ENCODE measurements around the gene FCHSD1. TPM values are rescaled to one million over a fixed set of nuclear protein-coding genes. Genes with fewer than 3 reads are reported as not detected.
A peak's percentile ranks its signal among the peaks of the same experiment; 100 is the strongest.

FCHSD1 gene
- total RNA-seq, 1 experiment from 2014 or later = 23.1 TPM

DNA sequence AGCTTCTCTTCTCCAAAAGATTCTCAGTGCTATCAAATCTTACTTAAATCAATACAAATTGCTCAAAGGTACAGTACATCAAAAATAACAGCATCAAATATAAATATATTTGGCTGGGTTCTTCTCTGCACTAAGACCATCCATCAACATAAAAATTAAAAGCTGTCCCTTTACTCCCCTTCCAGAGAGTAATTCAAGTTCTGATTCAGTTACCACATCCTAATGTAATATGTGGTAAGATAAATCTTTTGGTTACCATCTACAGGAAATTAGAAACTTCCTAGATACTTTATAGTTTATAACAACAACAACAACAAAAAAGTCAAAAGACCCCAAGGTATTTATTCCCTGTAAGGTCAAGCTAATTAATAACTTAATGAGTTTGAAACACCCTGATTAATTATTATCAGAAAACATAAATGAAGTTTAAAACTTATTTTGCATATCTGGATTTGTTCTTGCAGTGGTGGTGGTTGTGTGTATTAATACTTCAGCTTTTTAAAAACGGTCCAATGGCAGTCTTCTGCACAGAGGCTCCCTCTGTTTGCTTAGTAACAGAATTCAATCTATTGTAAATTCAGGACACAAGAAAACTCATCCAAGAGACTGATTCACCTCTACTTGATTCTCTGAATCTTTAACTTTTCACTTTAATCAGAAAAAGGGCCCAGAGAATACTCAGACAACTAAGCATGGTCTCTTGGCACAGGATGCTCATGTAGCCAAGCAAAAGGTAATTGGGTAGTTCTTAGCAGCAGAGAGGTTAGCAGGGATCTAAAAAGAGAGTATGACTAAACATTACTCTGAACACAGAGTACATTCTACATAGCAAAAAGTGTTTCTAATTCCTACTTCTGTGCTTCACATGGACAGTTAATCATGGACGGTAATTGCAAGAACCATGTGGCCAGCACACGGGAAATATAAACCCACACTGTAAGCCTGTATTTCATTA lies 52.5 kb downstream of the FCHSD1 start:
- no peak overlapping the region for H2BK15ac ChIP-seq (ENCODE audit: low read depth, low read length)
- H4K20me1 ChIP-seq (ENCODE audit: control insufficient read depth, insufficient read depth, insufficient read length) = no peaks in the 10 kb centered on the region
- H3K4ac ChIP-seq (ENCODE audit: low read depth, low read length) = no peak overlapping the region
- H3K27me3 ChIP-seq (ENCODE audit: insufficient read depth, low read length) = no peaks in the 10 kb centered on the region
- H3K79me2 ChIP-seq (ENCODE audit: insufficient read depth, low read length) = peaks cover 10% of the 10 kb centered on the region; the same call in 1 of the 2 replicates
- no peak overlapping the region for H3K14ac ChIP-seq (ENCODE audit: insufficient read depth, low read length)
- no peak overlapping the region for H2AK5ac ChIP-seq (ENCODE audit: insufficient read length, low read length)
- peaks cover 3% of the 10 kb centered on the region for H3K79me1 ChIP-seq (ENCODE audit: insufficient read depth, low read depth, low read length, poor library complexity, severe bottlenecking)
- Mint-ChIP-seq H3K9me3 (no peaks in the 10 kb centered on the region), H3K27me3 (ENCODE audit: low read depth) (no peaks in the 10 kb centered on the region), H3K4me1 (peaks cover 2 to 4% of the 10 kb centered on the region in 2 experiments; a peak in 1 of 4 replicates), H3K36me3 (ENCODE audit: insufficient read depth in 1 of 3, low read depth in 3 of 3) (peaks cover 0 to 4% (median 2%) of the 10 kb centered on the region in 3 experiments; a peak in 1 of 7 replicates), H3K4me3 (no peak overlapping the region), H3K27ac (peak overlapping the region in 1 of 3 experiments; percentile 70; a peak in 2 of 7 replicates)
- no peak overlapping the region for H2BK12ac ChIP-seq (ENCODE audit: insufficient read length, low read depth, low read length)
- H3K9ac ChIP-seq (ENCODE audit: extremely low read depth, insufficient read length, low read length) = no peak overlapping the region
- H2BK20ac ChIP-seq (ENCODE audit: low read depth, low read length, poor library complexity, severe bottlenecking) = no peak overlapping the region
- H4K91ac ChIP-seq (ENCODE audit: insufficient read length, low read depth, low read length) = no peak overlapping the region
- no CpG with 5 or more reads among the region's 3 CpGs for WGBS (ENCODE audit: extremely low coverage, insufficient read length, low lambda C conversion rate)
- H2BK5ac ChIP-seq (ENCODE audit: insufficient read length, low read length) = no peak overlapping the region
- no peak overlapping the region for H3K23ac ChIP-seq (ENCODE audit: insufficient read length, low read depth, low read length)
- H3K56ac ChIP-seq (ENCODE audit: insufficient read length, low read depth, low read length) = no peak overlapping the region
- no peaks in the 10 kb centered on the region for H3K9me3 ChIP-seq (ENCODE audit: control insufficient read depth, low read depth, low read length)
- TF ChIP-seq, protein P1, sequence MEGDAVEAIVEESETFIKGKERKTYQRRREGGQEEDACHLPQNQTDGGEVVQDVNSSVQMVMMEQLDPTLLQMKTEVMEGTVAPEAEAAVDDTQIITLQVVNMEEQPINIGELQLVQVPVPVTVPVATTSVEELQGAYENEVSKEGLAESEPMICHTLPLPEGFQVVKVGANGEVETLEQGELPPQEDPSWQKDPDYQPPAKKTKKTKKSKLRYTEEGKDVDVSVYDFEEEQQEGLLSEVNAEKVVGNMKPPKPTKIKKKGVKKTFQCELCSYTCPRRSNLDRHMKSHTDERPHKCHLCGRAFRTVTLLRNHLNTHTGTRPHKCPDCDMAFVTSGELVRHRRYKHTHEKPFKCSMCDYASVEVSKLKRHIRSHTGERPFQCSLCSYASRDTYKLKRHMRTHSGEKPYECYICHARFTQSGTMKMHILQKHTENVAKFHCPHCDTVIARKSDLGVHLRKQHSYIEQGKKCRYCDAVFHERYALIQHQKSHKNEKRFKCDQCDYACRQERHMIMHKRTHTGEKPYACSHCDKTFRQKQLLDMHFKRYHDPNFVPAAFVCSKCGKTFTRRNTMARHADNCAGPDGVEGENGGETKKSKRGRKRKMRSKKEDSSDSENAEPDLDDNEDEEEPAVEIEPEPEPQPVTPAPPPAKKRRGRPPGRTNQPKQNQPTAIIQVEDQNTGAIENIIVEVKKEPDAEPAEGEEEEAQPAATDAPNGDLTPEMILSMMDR (conservative IDR thresholded peaks at IDR 0.05) = no peak
- no peak overlapping the region for H3K27ac ChIP-seq (ENCODE audit: insufficient read length, low read depth, low read length)
- H4K8ac ChIP-seq (replicated peaks; ENCODE audit: insufficient read length, low read depth, low read length) = no peak overlapping the region
- H4K5ac ChIP-seq (ENCODE audit: insufficient read length, low read depth, low read length) = no peak overlapping the region
- no peaks in the 10 kb centered on the region for H3K23me2 ChIP-seq (ENCODE audit: insufficient read length, low read depth, low read length, poor library complexity, severe bottlenecking)
- H3K4me1 ChIP-seq (ENCODE audit: insufficient read depth, low read length) = no peaks in the 10 kb centered on the region
- H3K18ac ChIP-seq (ENCODE audit: insufficient read length, low read depth, low read length) = no peak overlapping the region
- H2AFZ ChIP-seq (ENCODE audit: low read length) = no peak overlapping the region
- DNase-seq = no peak
- no peak overlapping the region for H2BK120ac ChIP-seq (ENCODE audit: low read depth, low read length, poor library complexity, severe bottlenecking)
- no peak overlapping the region for H3T11ph ChIP-seq (ENCODE audit: low read length)
- no peak overlapping the region for H3K4me2 ChIP-seq (ENCODE audit: insufficient read depth, insufficient read length, low read length)
